ENCODE data around the gene CASP8AP2. TPM values are rescaled to one million over a fixed set of nuclear protein-coding genes. Genes with fewer than 3 reads are reported as not detected.

Gene CASP8AP2
- total RNA-seq, 1 experiment from 2014 or later, result 22.9 TPM

- BruUV-seq (replicated peaks), result no TSS peak
- in situ Hi-C loops (cut with HindIII; ENCODE audit: low pct_unique_long_range_greater_than_20kb, low sequenced_read_pairs) (no loop called here), intact Hi-C loops (cut with micrococcal nuclease; ENCODE audit: unreplicated experiment) (no loop called here)
- ATAC-seq, result no peak
- TF ChIP-seq REST (IDR thresholded peaks at IDR 0.05; ENCODE audit: insufficient read depth in 1 of 2, low read depth in 2 of 2, low read length in 1 of 2) (no peak), POLR2AphosphoS5 (IDR thresholded peaks at IDR 0.05; ENCODE audit: low read depth, low read length) (no peak), TCF7L2 (IDR thresholded peaks at IDR 0.05; ENCODE audit: low read depth, low read length) (no peak), CTCF (IDR thresholded peaks at IDR 0.05) (no peak), SIN3A (IDR thresholded peaks at IDR 0.05; ENCODE audit: borderline replicate concordance, insufficient read depth, low read depth, low read length) (no peak)
- ChIA-PET POLR2A (interaction anchor here (0.6 kb wide), 1 partner anchor 116 kb away, joined by 3 read pairs; no protein-coding TSS in a partner anchor), CTCF (no interaction called here)
- no peak for DNase-seq (ENCODE audit: low read depth, low spot score)
- H3K4me1 ChIP-seq (ENCODE audit: control insufficient read depth, insufficient read depth, low read length), result no peaks in the 10 kb centered on the region
- no peak overlapping the region for H3K4me3 ChIP-seq (ENCODE audit: low read depth in 2 of 2, low read length in 2 of 2)
- no peaks in the 10 kb centered on the region for H3K36me3 ChIP-seq (ENCODE audit: control insufficient read depth, insufficient read depth, low read length)
- H3K9me3 ChIP-seq (ENCODE audit: control insufficient read depth, insufficient read depth, low read depth, low read length), result no peaks in the 10 kb centered on the region
- H3K27me3 ChIP-seq (ENCODE audit: control insufficient read depth, insufficient read depth, low read length), result no peaks in the 10 kb centered on the region
- no peak overlapping the region for H3K27ac ChIP-seq (ENCODE audit: low read length)
Observed at GRCh38 chr6:89836639-89837222, 7.1 kb downstream of the CASP8AP2 start.

GRCh38 chr6:89840538-89840937 lies 10.9 kb downstream of the CASP8AP2 start:
- ATAC-seq, result peak; percentile 70
- Histone ChIP-seq H3K27me3 (ENCODE audit: control insufficient read depth, insufficient read depth, low read length) (no peaks in the 10 kb centered on the region), H3K4me1 (ENCODE audit: control insufficient read depth, insufficient read depth, low read length) (0 out of 2 replicates have a peak, but pooled peaks cover 3% of the 10 kb centered on the region), H3K9me3 (ENCODE audit: control insufficient read depth, insufficient read depth, low read depth, low read length) (no peaks in the 10 kb centered on the region), H3K36me3 (ENCODE audit: control insufficient read depth, insufficient read depth, low read length) (no peaks in the 10 kb centered on the region), H3K27ac (ENCODE audit: low read length) (no peak overlapping the region), H3K4me3 (ENCODE audit: low read depth in 2 of 2, low read length in 2 of 2) (no peak overlapping the region)
- ChIA-PET CTCF (no interaction called here), POLR2A (no interaction called here)
- DNase-seq (ENCODE audit: low read depth, low spot score), result no peak
- TSS peak; percentile 5 for BruUV-seq (replicated peaks)
- in situ Hi-C loops (cut with HindIII; ENCODE audit: low pct_unique_long_range_greater_than_20kb, low sequenced_read_pairs), result no loop called here
- intact Hi-C loops (cut with micrococcal nuclease; ENCODE audit: unreplicated experiment), result no loop called here
- TF ChIP-seq CTCF (IDR thresholded peaks at IDR 0.05) (no peak), SIN3A (IDR thresholded peaks at IDR 0.05; ENCODE audit: borderline replicate concordance, insufficient read depth, low read depth, low read length) (no peak)
